ENCODE results near the gene CRYGC. TPM values are rescaled to one million over a fixed set of nuclear protein-coding genes. Genes with fewer than 3 reads are reported as not detected.
A peak's percentile ranks its signal among the peaks of the same experiment; 100 is the strongest.
"Not testable (repeated sequence)": the region's sequence is repeated elsewhere in the genome, so short reads cannot be mapped to it uniquely, and the experiment has no call there.

CRYGC gene
- not detected in 2 replicates for total RNA-seq (2014; rRNA removed; shearing (Covaris generic))

- no peak for DNase-seq (ENCODE audit: low spot score)
Measured at GRCh38 chr2:208129744-208130711, at the start of gene CRYGC. TSS of gene CRYGC (minus strand) at chr2:208129828. CDS start at chr2:208129792, 36 bp downstream.

DNA sequence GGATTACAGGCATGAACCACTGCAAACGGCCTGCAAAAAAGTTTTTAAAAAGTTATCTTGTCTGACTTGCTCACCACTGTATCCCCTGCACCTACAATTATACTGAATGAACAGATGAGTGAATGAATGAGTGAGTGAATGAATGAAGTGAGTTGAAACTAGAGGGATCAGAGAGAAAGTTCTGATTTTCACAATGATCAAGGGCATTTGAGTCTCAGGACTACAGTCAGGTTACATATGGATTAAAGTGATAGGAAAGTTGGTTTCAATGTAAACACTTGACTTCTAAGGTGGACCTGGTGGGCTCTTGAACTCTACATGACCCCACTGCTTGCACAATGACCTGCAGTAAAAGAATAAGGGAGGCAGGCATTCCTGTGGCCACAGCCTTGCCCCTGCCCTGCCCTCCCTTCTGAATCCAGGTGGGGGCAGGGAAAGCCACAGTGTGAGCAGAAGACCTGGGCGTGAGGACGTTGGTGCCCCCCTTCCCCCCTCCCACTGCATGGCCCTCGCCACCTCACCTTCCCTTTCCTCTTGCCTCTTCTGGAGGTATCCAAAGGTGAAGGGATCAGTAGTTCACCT, 49.5 kb upstream of the CRYGC start:
- peak; percentile 19 for DNase-seq (ENCODE audit: low spot score)

DNA sequence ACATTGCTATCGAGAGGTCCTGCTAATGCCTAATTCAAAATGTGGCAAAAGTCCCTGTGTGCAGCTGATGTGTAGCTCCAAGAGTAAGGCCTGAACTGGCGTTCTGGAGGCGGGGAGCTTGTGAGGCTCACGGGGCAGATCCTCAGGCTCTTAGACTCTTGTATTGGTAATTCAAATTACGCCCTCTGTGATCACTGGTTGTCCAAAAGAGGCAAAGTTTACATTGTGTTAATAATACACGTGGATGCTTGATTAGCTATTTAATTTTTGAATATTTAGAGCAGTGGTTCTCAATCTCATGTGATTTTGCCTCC, 46.2 kb upstream of the CRYGC start:
- no peak for DNase-seq (ENCODE audit: low spot score)

DNA sequence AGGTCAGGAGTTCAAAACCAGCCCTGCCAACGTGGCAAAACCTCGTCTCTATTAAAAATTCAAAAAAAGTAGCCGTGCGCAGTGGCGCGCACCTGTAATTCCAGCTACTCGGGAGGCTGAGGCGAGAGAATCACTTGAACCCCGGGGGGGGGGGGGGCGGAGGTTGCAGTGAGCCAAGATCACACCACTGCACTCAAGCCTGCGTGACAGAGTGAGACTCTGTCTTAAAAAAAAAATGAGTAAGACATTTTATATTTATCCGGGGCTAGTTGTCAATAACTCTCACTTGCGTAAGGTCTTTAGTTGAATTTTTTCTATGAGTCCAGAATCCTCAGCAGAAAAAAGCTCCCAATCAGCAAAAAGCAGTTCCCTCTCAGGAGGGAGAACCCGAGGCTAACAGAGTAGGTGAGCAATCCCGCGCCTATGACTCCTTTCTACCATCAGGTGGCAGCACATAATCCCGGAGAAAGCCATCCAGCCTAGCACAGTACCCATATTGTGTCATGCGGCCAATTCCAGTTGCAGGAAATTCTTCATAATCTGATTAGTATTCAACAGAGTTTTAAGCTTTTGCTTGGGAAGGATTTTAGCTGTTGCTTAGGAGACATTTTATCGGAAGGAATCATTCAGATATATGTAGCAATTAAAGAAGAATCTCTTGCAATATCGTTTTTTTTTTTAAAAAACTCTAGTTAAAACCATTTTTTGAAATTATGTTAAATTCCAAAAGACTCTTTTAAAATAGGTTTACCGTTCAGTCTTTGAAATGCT, 45.6 kb upstream of the CRYGC start:
- DNase-seq (ENCODE audit: low spot score): peak; percentile 74

DNA sequence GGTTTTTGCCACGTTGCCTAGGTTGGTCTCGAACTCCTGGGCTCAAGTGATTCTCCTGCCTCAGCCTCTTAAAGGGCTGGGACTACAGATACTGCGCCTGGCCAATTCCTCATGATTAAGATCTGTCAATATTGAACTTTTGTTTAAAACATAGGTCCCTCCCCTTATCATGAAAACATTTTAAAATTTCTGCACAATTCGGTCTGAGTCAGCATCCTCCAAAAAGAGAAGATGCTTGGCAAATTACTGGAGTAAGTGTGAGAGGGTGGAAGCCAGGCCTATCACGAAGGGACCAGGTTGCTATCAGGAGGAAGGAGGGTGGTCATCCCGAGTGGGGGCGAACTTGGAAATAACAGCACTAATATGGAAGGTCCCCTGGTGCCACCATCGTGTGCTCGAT, 44.5 kb upstream of the CRYGC start:
- no peak for DNase-seq (ENCODE audit: low spot score)

DNA sequence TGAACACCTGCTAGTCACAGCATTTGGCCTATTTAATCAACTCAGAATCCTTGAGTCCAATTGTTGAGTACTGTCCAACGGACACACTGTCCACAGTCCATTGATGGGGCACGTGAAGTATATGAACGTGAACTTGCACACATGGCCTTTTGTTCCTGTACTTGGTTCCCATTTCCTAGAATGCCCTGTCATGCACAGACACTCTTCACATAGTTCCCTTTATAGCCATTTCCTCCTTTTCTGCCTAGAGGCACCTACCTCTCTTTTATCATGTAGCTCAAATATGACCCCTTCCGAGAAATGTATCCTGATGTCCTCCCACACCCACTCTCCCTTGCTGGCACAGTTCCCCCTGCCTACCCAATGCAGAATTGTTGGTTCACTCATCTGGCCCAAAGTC, 42.5 kb upstream of the CRYGC start:
- no peak for DNase-seq (ENCODE audit: low spot score)

DNA sequence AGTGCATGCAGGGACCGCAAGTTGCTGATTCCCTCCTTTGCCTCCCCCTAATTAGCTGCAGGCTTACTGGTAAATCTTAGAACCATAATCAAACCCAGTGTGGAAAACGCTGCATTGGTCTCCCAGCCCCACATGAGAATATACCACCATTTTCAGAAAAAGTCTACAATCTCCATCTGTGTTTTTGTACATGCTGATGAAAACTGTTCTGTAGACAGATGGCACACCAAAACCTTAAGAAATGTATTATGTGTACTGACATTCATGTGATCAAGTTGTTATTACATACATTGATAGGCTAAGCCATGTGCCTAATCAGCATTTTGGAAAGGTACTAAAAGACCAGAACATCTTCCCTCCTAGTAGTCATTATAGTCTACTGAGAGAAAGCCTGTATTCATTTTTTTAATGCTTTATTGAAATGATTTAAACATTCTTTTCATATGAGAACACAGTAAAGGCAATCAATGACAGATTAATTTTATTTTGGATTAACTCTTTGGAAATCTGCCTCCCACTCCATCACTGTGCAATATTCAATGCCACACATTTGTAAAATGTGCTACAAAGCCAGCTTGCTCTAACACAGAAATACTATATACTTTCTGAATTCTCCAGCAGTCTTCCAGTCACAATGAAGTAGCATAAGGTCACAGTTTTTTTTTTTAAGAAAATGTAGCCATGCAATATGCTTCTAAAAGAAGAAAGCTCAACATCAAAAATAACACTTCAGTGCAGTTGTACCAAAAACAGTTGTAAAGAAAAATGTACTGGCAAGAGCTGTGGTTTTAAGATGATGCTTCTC, 35.5 kb upstream of the CRYGC start:
- no peak for DNase-seq (ENCODE audit: low spot score)

DNA sequence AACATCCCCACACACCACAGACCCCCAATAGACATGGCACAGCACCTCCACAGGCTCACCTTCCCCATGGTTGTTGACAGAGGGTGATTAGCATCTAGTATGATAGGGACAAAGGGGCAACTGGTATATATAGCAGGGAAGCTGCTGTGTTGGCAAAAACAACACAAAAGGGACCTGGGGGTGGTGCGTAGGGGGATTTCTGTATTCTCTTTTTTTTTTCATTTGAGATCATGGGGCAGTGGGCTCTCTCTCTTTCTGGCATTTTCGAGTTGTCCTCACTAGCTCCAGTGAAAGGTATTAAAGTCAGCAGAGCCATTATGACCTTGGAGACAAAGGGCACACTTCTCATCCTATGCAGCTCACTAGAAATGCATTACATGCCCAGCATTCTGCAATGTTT, 33.9 kb upstream of the CRYGC start, which contains the start of gene CRYGA:
Gene CRYGA, minus strand, starts transcription at position 101 of the 400 bp plus-strand sequence. Its CDS starts 33 bp downstream, at position 68.
- DNase-seq (ENCODE audit: low spot score): no peak

DNA sequence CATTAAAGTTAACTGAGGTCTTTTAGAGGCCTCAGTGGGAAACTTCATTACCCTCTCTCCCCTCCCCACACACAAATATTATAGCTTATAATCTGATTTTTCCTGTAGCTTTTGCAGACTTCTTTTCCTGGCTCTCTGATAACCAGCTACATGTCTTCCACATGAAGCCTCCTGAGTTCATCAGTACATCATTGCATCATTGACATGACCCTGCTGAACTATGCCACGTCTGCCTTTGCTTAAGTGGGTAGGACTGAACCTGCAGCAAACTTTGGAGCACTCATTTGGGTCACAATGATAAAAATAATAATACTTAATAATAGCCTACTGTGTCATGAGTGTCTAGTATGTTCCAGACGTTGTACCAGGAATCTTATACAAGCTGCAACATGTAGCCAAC, 26.8 kb upstream of the CRYGC start:
- no peak for DNase-seq (ENCODE audit: low spot score)

- no peak for DNase-seq (ENCODE audit: low spot score)
Measured at GRCh38 chr2:208153156-208153555, 23.5 kb upstream of the CRYGC start.

DNA sequence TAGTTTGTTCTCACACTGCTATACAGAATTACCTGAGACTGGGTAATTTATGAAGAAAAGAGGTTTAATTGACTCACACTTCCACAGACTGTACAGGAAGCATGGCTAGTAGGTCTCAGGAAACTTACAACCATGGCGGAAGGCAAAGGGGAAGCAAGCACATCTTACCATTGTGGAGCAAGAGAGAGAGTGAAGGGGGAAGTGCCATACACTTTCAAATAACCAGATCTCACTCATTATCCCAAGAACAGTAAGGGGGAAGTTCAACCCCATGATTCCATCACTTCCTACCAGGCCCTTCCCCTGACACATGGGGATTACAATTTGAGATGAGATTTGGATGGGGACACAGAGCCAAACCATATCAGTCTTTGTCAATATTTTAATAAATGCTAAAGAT, 21.3 kb upstream of the CRYGC start:
- no peak for DNase-seq (ENCODE audit: low spot score)

- no peak for DNase-seq (ENCODE audit: low spot score)
Measured at GRCh38 chr2:208150094-208150493, 20.5 kb upstream of the CRYGC start.

- no peak for DNase-seq (ENCODE audit: low spot score)
Measured at GRCh38 chr2:208148803-208149202, 19.2 kb upstream of the CRYGC start.

GRCh38 chr2:208147759-208148158, 18.1 kb upstream of the CRYGC start:
- DNase-seq (ENCODE audit: low spot score): no peak

DNA sequence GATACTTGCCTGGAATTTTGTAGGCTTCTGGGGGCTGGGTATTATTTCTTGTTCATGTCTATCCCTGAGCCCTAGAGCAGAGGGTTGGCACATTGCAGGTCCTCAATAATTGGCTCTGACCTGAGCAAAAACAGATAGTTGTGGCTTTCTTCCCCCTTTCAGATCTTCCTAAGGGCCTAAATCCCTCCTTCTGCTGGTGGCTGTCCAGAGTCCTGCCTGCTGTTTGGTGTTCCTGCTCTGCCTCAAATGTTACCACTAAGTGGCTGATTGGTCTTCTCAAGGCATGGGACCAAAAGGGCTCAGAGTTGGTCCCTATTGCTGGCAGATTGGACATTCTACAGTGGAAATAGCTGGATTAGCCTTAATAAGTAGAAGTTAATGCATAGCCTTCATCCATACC, 17.4 kb upstream of the CRYGC start:
- DNase-seq (ENCODE audit: low spot score): no peak

DNA sequence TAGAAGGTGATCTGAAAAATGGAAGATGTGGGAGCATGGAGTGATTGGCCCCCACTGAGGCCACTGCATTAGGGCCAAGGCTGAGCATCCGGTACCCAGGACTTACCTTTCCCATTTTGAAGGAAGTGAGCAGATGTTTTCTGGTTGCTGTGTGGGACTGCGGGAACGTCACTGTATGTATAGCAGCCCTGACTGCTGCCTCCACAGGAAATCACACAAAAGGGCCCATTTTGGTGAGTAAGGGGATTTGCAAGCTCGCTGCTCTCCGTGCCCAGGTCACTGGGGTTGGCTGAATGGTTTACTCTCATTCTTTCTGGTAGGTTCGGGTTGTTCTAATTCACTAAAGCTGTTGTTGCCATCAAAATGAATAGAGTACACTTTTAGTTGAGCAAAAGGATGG, 16.4 kb upstream of the CRYGC start, which contains the start of gene CRYGB:
Gene CRYGB, minus strand, starts transcription at position 153 of the 400 bp plus-strand sequence. Its CDS starts 38 bp downstream, at position 115.
- DNase-seq (ENCODE audit: low spot score): no peak

- DNase-seq (ENCODE audit: low spot score): peak; percentile 33
Measured at GRCh38 chr2:208142925-208143799, 13.5 kb upstream of the CRYGC start.

- no peak for DNase-seq (ENCODE audit: low spot score)
Measured at GRCh38 chr2:208142240-208142924, 12.8 kb upstream of the CRYGC start.

- no peak for DNase-seq (ENCODE audit: low spot score)
Measured at GRCh38 chr2:208139447-208139846, 9.8 kb upstream of the CRYGC start.

GRCh38 chr2:208138334-208138733, 8.7 kb upstream of the CRYGC start:
- not testable (repeated sequence) for DNase-seq (ENCODE audit: low spot score)
